ENCODE measurements around the gene LCA5L. TPM values are rescaled to one million over a fixed set of nuclear protein-coding genes. Genes with fewer than 3 reads are reported as not detected.

The LCA5L gene
- total and polyA plus RNA-seq, 10 of the 15 experiments (the other 5 are each of a cell fraction or from before 2014, with no cell fraction given) = 0.18 to 0.55 (median 0.27) TPM; not detected in 2

DNA sequence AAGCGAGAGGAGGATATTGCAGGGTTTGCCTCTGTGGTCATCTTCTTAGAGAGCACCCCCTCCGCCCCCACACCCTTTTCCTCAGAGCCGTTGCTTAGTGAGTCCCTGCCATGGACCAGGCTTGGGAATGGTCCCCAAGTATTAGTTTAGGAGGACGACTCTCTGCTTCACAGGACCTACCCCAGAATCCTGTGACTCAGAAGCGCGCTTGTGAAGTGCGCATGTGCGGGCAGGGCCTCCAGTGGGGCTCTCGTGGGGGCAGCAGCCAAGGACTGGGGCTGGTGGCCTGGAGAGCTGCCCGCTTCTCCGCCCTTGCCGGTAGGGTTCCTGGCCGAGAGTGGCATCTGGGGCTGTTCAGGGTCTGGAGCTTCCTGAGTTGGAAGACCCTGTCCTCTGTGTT is 59.4 kb downstream of the LCA5L start (continued):
- TF ChIP-seq, protein P1, sequence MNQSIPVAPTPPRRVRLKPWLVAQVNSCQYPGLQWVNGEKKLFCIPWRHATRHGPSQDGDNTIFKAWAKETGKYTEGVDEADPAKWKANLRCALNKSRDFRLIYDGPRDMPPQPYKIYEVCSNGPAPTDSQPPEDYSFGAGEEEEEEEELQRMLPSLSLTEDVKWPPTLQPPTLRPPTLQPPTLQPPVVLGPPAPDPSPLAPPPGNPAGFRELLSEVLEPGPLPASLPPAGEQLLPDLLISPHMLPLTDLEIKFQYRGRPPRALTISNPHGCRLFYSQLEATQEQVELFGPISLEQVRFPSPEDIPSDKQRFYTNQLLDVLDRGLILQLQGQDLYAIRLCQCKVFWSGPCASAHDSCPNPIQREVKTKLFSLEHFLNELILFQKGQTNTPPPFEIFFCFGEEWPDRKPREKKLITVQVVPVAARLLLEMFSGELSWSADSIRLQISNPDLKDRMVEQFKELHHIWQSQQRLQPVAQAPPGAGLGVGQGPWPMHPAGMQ (IDR thresholded peaks at IDR 0.05; ENCODE audit: borderline replicate concordance) = no peak
- TF ChIP-seq ETV6 (conservative IDR thresholded peaks at IDR 0.05 in 1 of 2, IDR thresholded peaks at IDR 0.05 in 1 of 2; ENCODE audit: borderline replicate concordance in 1 of 2, low read depth in 1 of 2) = no peak
- no peak for TF ChIP-seq TCF12 (IDR thresholded peaks at IDR 0.05; ENCODE audit: low read depth, low read length)

DNA sequence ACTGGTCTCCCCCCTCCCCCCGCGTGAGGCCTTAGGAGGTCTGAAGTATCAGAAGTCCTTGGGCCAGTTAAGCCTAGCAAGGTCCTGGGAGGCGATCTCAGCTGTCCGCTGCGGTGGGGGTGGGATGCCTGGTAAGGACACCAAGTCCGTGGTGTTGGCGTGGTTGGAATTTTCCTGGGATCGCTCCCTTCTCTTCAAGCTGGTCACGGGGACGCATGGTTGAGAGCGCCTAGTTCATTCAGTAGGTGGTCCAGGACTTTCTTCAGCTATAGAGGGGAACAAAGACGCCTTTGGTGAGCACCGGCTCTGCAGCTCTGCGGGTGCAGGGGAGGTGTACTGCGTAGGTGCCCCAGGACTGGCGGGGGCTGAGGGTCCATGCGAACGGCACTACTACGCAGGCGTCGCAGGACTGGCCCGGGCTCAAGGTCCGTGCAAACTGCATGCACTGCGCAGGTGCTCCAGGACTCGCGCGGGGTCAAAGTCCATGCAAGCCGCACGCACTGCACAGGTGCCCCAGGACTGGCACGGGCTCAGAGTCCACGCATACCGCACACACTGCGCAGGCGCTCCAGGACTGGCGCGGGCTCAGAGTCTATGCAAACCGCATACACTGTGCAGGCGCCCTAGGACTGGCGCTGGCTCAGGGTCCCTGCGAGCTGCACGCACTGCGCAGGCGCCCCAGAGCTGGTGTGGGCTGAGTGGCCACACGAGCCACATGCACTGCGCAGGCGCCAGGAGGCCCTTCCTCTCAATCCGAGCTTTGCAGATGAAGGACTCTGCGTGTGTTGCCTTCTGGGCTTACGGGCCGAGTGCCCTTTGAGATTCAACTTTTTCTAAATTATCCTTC is 60.1 kb downstream of the LCA5L start:
- Histone ChIP-seq H3K27me3 (replicated peaks in 1 of 2; ENCODE audit: control insufficient read depth in 2 of 2, insufficient read depth in 2 of 2, low read length in 1 of 2) (no peaks in the 10 kb centered on the region), H2AFZ (ENCODE audit: control insufficient read depth, low read depth, low read length) (peak overlapping the region; percentile 72), H3K79me2 (ENCODE audit: control insufficient read depth, insufficient read depth, low read length) (peaks cover 17% of the 10 kb centered on the region), H3K9ac (ENCODE audit: control insufficient read depth, insufficient read depth, low read length) (no peak overlapping the region), H3K4me3 (peak overlapping the region; percentile 55; the same call in 1 of the 2 replicates), H3K9me3 (replicated peaks; ENCODE audit: control insufficient read depth, insufficient read depth, low read length) (no peaks in the 10 kb centered on the region), H3K4me2 (ENCODE audit: control insufficient read depth, insufficient read depth) (peak overlapping the region; percentile 91), H3K27ac (ENCODE audit: control insufficient read depth, insufficient read depth) (no peak overlapping the region), H3K4me1 (ENCODE audit: control insufficient read depth, insufficient read depth, low read length) (peaks cover 13% of the 10 kb centered on the region), H3K36me3 (ENCODE audit: control insufficient read depth in 2 of 2, insufficient read depth in 2 of 2, low read length in 1 of 2) (no peaks in the 10 kb centered on the region), H4K20me1 (ENCODE audit: control insufficient read depth, insufficient read depth) (no peaks in the 10 kb centered on the region)
- intact Hi-C loops (cut with micrococcal nuclease; ENCODE audit: unreplicated experiment) (loop anchor here (5.0 kb wide), 2 partner anchors 73 to 203 kb away; partner anchors contain the start of genes BRWD1 and PSMG1), in situ Hi-C loops (cut with MboI) (loop anchor here (5.0 kb wide), 1 partner anchor 203 kb away; the partner anchor contains the start of gene PSMG1)
- RAD21 ChIA-PET (ENCODE audit: unreplicated experiment) = interaction anchor here (0.7 to 1.0 kb wide), 3 partner anchors 10 to 58 kb away, joined by 3 to 4 read pairs (median 3); no protein-coding TSS in a partner anchor
- no TSS peak for BruUV-seq (replicated peaks)
- POLR2A ChIA-PET = no interaction called here
- FAIRE-seq (no peak), ATAC-seq (peak; percentile 79), DNase-seq (ENCODE audit: low read depth, low spot score) (no peak)
- CTCF ChIA-PET = interaction anchor here (1.0 kb wide), 2 partner anchors 205 to 208 kb away, joined by 3 read pairs; no protein-coding TSS in a partner anchor
- SMC1A ChIA-PET (ENCODE audit: uncharacterized antibody, unreplicated experiment) = no interaction called here
- WGBS (ENCODE audit: insufficient coverage, insufficient replicate concordance, low lambda C conversion rate, missing lambda C conversion rate) = 96% methylated on average over 50 of the region's 50 CpGs
- TF ChIP-seq EP300 (IDR thresholded peaks at IDR 0.05; ENCODE audit: borderline replicate concordance in 1 of 2, control insufficient read depth in 1 of 2, low read depth in 2 of 2, low read length in 2 of 2) (no peak), CBX5 (IDR thresholded peaks at IDR 0.05; ENCODE audit: low read depth) (no peak), MEF2A (IDR thresholded peaks at IDR 0.05; ENCODE audit: insufficient read depth, low read depth, low read length) (no peak), ZSCAN29 (IDR thresholded peaks at IDR 0.05) (peak; percentile 77), CEBPB (IDR thresholded peaks at IDR 0.05; ENCODE audit: borderline replicate concordance in 1 of 2, low read depth in 2 of 2, low read length in 2 of 2) (no peak), BRCA1 (IDR thresholded peaks at IDR 0.05; ENCODE audit: low read depth, low read length) (no peak), ZNF207 (IDR thresholded peaks at IDR 0.05; ENCODE audit: borderline replicate concordance) (no peak), HDGF (IDR thresholded peaks at IDR 0.05) (peak; percentile 31; the same call in 1 of the 2 replicates), HDAC6 (IDR thresholded peaks at IDR 0.05; ENCODE audit: unreplicated experiment) (no peak), NR2F1 (conservative IDR thresholded peaks at IDR 0.05) (peak; percentile 65), SREBF1 (IDR thresholded peaks at IDR 0.05; ENCODE audit: low read length) (no peak)
- TF ChIP-seq, protein P2, sequence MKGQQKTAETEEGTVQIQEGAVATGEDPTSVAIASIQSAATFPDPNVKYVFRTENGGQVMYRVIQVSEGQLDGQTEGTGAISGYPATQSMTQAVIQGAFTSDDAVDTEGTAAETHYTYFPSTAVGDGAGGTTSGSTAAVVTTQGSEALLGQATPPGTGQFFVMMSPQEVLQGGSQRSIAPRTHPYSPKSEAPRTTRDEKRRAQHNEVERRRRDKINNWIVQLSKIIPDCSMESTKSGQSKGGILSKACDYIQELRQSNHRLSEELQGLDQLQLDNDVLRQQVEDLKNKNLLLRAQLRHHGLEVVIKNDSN (IDR thresholded peaks at IDR 0.05; ENCODE audit: borderline replicate concordance, extremely low read length, insufficient read depth, low read depth, low read length) = no peak
- TF ChIP-seq, protein P3, sequence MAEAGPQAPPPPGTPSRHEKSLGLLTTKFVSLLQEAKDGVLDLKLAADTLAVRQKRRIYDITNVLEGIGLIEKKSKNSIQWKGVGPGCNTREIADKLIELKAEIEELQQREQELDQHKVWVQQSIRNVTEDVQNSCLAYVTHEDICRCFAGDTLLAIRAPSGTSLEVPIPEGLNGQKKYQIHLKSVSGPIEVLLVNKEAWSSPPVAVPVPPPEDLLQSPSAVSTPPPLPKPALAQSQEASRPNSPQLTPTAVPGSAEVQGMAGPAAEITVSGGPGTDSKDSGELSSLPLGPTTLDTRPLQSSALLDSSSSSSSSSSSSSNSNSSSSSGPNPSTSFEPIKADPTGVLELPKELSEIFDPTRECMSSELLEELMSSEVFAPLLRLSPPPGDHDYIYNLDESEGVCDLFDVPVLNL (IDR thresholded peaks at IDR 0.05; ENCODE audit: low read depth, low read length) = no peak

Data from GM12878 (cell line).